ENCODE data around the gene MAD1L1.

GRCh38 chr7:1767524-1767923 lies 465.2 kb downstream of the MAD1L1 start:
- TF ChIP-seq EZH2phosphoT487 (IDR thresholded peaks at IDR 0.05; ENCODE audit: borderline replicate concordance, low read depth, low read length) (no peak), CTCF (conservative IDR thresholded peaks at IDR 0.05; ENCODE audit: low read length) (peak; percentile 62)

Measured in OCI-LY7 (cell line).